GM19043 (cell line): ENCODE results near the gene OPN4.

Experiments
- ATAC-seq: cut with Tn5 transposase; IDR thresholded peaks from one replicate; pipeline ENCODE4 v1.9.1; 2021; ENCODE audit warnings: low read depth; ENCODE audit not compliant: unreplicated experiment

Gene OPN4

DNA sequence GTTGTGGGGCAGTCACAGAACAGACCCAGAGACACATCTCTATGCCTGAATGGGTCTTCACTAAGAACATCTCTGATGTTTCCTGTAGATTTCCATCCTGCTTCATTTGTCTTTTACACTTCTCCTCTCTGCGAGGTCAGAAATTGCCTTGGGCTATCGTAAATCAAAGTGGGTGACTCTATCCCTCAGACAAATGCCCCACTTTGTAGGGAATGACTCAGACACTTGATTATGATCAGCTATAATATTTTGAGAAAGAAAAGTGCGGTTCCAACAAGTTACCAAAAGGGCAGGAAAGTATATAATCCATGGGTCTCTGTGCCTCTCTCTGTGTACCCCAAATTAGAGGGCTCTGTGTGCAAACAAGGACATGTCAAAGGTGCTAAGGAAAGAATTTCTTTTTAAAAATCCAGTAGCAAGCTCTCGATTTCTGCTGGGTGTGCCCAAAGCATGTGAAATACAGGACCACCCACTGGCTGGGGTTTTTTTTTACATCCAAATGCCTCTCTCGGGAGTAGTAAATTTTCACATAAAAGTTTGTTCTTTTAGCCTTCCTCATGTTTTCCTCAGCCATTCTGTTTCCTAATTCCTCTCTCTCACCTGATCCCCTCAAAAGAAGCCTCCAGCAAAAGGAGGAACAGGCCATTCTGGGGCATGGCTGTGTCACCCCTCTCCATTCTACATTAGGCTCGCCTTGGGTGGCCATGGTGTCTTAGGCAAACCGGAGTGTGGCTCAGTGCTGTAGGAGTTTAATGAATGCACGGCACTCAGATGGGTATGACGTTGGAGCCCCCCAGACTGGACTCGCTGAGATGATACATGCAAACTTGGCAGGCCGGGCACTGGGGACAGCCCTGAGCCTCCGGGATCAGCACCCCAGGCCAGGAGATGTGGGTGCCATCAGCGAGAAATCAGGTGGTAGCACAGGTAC is 6.3 kb upstream of the OPN4 start:
- no peak for ATAC-seq

DNA sequence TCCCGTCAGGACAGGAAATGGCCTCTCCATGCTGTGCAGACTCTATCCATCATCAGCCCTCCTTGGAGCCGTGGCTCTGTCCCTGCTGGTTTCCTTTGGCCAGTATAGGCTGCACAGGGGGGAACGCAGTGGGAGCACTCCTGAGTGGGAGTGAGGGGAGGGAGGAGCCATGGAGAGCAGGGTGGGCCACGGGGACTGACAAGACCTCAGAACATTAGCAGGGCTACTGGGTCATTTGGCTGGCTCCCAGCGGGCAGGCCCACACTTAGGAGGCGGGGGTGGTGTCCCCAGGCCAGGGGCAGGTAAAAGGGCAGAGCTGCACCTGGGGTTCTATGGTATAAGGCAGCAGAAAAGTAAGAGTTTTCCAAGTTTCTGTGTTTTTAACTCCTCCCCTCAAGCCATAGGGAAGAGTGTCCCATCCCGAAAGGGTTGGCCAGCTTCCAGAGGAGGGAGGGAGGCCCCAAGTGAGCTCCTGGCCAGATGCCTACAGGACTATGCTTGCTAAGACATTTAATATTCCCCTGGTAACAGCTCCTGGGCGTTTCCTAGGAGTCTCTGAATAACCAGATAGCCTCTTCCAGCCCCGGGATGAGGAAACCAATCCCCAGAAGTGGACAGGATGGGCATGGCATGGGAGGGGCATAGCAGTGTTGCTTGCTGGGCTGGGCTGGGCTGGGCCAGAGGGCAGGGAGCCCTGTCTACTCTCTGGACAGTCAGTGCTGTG is 5.5 kb upstream of the OPN4 start:
- no peak for ATAC-seq

DNA sequence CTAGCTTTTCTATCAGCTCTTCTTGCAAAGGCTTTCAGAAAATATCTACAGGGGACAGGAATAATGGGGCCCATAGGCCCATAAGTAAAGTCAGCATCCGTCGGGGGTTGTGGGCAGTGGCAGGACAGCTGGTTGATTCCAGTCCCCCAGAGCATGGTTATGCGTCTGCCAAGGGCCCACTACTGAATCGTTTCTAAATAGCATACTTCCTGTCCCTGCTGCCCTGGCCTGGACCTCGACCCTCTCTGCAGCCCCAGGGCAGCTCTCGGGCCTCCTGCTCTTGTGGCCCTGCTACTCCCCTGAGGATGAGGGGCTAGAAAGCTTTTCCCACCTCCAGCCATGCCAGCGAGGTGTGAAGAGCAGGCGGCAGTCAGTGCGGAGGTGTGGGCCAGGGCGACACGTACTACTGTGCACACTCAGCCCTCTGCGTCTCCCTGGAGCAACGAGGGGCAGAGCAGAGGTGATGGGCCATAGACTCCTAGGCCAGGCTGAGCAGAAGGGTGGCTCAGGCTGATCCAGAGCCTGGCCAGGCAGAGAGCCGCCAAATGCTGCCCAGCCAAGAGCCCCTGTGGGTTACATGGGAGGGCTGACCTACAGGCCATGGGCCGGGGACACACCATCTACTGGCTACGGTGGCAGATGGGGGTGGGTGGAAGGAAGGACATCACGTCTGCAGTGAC is 4.7 kb upstream of the OPN4 start:
- ATAC-seq, result no peak

DNA sequence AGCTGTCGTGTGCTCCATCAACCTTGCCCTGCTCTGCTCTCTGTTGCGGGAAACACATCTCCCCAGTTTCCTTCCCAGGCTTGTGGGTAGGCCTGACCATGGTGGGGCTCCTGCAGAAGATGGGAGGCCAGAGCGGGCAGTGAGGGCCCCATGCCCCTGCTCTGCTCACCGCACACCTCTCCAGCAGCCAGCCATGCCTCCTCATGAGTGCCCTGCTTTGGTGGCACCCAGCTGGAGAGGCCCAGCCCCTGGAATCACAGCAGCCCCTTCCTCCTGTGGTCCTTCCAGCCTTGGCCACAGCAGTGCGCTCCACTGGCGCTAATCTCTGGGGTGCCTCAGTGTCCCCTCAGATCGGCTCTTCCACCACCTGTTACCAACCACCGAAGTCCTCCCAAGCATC is 4.2 kb upstream of the OPN4 start:
- ATAC-seq, result no peak

DNA sequence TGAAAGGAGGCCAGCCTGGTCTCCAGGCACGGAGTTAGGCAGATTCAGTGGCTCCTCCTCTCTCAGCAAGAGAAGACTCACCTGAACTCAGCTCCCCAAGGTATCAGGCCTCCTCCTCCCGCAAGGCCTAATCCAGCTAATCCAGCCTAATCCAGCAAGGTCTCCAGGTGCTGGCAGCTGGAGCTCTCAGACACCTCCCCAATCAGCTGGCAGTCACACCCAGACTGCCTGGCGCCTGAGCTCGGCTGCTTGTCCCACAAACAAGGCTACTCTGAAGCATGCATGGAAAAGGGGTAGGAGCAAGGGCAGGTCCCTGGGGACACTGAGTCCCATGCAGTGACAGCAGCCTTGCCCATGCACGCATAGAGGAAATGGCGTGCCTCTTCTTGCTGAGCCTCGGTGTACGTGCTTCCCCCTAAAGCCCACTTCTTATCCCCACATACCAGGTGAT is 3.3 kb upstream of the OPN4 start:
- ATAC-seq, result no peak

DNA sequence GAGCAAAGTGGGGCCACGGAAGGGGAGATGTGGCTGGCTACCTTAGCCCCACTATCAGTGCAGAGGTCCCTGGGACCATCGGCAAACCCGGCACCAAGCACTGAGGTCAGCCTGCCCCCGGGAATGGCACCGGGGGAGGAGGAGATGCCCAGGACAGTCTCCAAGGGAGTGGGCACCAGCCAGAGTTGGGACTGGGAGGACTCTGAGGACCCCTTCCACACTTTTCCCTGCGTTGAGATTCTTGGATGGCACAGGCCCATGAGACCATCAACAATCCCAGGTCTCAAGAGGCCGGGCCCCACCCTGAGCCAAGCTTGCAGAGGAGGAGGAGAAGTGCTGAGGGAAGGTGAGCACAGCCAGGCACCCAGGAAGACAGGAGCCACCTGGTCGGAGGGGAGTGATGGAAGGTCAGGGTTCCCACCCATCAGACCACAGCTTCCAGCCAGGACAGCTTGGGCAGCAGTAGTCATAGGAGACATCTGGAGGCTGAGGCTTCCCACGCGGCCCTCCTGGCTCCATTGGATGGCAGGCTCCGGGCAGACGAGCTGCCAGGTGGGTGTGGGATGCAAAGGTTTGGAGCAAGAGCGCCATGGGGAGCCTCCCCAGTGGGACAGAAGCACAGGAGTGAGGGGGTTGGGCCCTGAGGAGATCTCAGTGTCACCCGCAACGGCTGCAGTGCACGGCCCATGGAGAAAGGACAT is 2.6 kb upstream of the OPN4 start:
- no peak for ATAC-seq

DNA sequence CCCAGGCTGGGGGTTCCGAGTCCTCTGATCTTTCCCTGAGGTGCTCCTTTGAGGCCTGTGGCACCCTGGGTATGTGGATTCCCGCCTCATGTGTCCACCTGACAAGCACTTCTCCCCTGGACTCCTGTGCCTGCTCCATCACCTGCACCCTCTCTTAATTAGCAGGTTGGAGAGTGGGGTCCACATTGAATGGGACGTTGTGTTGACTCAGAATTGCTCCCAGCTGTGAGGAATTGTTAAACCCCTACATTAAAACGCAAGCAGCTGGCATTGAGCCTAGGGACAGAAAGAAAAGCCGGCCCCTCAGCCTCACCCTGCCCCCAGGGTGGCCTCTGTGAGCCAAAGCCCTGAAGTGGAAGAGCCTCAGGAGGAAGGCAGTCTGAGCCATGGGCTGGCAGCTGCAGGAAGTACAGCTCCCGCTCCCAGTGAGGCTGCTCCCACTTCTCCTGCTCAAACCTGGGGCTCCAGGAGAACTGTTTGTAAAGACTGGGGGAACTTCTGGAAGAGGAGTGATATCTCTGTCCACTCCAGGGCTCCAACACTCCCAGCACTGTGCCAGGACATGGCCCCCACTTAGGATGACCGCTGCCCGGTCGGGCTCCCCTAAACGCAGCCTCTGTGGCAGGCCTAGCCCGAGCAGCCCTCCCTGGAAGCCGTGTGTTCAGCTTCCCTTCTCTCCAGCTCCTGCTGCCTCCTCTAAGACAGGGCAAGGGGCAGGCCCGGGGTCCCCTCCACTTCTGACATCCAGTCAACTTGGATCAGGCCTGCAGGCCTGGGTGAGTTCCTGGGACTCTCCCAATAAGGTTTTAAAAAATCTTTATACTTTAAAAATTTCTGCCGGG is 1.8 kb upstream of the OPN4 start:
- ATAC-seq, result no peak

DNA sequence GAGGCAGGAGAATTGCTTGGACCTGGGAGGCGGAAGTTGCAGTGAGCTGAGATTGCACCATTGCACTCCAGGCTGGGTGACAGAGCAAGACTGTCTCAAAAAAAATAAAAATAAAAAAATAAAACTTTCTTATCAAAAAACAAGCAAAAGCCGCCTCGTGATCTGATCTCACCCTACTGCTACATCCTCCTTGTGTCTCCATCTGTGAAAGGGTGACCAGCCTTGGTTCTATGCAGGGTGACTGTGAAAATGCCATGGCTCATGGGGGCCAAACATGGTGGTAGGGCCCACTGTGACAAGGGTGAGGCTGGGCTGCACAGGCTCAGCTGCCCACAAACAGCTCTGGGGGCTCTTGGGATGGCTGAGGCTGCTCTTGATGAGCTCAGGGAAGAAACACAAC is 968 bp upstream of the OPN4 start:
- no peak for ATAC-seq

DNA sequence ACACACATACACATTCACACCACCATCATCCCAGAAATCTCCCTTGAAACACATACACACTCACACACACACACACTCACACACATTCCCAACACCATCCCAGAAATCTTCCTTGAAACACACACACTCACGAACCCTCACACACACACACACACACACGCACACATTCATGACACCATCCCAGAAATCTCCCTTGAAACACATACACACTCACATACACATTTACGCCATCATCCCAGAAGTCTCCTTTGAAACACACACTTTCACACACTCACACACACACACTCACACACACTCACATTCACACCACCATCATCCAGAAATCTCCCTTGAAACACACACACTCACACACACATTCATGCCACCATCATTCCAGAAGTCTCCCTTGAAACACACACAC is 360 bp upstream of the OPN4 start:
- no peak for ATAC-seq

DNA sequence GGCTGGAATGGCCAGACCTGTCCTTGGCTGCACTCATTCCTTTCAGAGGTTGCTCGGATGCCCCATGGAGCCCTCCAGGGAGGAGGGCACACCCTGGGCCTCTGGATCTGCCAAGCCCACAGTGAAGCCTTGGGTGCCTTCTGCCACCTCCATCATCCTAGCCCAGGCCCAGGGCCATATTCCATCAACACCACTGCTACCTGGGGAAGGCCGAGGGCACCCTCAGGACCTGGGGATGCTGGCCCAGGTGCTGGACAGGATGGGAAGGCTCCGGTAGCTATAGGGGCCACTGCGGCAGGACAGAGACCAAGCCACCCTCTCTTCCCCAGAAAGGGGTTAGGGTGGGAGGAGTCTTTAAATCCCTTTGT is 810 bp downstream of the OPN4 start:
- no peak for ATAC-seq

DNA sequence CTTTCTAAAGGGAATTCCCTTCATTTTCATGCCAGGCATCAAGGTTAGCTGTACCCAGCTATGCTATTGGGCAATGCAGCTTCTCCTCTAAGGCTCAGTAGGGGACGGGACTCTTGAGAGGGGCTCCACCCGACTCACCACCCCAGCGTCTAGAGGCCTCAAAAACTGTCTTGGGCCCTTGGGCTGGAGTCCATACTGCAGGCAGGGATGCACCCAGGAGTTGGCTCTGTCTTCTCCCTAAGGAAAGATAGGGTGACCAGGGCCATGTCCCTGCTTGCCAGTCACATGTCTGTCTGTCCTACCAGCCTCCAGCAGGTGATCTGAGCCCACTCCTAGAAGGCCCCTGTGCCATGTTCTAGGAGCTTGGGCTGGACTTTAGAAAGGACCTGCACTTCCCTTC is 1.2 kb downstream of the OPN4 start:
- ATAC-seq, result no peak

DNA sequence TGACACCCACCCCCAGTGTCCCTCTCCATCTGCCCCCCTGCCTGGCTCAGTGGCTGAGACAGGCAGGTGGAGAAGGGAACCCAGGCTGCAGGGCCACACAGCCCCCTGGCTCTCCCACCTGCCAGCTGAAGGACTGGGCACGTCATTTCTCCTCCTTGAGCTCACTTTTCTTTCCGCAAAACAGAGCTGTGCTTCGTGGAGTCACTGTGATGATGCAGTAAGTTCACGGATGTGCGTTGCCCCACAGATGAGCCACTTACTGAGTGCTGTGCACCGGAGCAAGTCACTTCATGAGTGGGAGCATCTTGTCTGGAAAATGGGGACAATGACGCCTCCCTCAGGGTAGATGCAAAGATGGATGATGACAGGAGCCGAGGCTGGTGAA is 2.7 kb downstream of the OPN4 start:
- no peak for ATAC-seq

DNA sequence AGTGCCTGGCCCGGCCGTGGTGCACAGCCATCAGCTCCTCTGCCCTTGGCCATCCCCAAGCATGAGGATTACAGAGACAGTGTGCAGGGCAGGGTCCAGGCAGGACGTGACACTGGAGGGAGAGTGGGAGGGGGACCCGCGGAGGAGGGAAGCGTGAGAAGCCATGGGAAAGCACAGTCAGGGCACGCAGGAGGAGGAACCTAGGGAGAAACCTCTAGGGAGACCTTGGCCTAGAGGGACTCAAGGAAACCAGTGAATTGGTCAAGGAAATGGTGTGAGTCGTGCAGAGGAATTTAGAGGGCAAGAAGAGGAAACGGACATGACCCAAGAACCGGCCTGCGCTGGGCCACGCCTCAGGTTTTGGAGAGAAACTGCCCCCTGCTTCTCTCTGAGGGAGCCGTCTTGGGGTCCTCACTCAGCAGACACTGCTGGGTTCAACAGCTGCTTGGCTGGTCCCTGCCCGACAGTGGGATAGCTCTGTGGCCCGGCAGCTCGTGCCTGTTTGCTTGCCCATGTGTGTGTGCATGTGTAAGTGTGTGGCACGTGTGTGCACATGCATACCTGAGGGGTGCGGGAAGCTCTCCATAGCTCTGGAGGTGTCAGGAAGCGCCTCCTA is 3.2 kb downstream of the OPN4 start:
- ATAC-seq, result no peak

DNA sequence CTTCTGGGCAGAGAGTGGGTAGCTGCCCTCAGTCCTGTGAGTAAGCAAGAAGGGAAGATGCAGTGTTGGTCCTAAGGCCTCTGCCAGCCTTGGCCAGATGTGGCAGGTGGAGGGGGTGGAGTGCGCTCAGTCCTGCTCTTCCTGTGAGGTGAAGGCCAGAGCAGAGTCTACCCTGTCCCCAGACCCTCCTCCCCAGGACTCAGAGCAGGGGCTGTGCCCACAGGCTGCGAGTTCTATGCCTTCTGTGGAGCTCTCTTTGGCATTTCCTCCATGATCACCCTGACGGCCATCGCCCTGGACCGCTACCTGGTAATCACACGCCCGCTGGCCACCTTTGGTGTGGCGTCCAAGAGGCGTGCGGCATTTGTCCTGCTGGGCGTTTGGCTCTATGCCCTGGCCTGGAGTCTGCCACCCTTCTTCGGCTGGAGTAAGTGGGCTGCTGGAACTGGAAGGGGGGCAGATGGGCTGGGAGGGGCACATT is 4.0 kb downstream of the OPN4 start:
- ATAC-seq, result no peak

DNA sequence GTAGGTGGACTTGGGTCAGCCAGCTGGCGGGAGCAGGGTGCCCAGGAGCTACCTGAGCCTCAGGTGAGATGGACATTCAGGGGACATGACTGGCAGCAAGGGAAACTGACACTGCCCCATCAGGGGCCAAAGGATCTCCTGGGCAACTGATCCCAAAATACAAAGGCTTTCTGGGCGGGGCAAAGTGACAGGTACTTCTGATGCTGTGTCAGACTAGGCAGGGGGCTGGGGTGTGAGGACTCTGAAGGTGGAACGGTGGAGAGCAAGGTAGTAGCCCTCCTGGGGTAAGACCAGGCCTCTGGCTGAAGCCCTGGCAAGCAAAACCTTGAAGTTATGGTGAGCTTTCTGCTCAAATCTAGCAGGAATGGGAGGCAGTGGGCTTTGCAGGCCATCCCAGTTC is 4.4 kb downstream of the OPN4 start:
- no peak for ATAC-seq

DNA sequence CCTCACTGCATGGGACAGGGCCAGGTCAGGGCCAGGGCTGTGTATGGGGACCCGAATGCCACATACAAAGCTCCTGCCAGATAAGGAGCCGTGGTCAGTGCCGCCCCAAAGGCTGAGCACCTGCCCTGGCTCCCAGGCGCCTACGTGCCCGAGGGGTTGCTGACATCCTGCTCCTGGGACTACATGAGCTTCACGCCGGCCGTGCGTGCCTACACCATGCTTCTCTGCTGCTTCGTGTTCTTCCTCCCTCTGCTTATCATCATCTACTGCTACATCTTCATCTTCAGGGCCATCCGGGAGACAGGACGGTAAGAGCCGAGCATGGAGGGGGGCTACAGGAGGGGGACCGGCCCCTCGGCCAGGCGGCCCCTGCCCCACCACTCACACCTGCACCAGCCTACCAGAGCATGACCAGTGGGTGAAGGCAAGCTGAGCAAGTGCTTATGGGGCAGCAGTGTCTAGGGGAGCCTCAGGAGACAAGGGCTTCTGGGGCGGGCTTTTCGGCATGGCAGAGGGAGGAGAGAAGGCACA is 4.9 kb downstream of the OPN4 start:
- no peak for ATAC-seq

DNA sequence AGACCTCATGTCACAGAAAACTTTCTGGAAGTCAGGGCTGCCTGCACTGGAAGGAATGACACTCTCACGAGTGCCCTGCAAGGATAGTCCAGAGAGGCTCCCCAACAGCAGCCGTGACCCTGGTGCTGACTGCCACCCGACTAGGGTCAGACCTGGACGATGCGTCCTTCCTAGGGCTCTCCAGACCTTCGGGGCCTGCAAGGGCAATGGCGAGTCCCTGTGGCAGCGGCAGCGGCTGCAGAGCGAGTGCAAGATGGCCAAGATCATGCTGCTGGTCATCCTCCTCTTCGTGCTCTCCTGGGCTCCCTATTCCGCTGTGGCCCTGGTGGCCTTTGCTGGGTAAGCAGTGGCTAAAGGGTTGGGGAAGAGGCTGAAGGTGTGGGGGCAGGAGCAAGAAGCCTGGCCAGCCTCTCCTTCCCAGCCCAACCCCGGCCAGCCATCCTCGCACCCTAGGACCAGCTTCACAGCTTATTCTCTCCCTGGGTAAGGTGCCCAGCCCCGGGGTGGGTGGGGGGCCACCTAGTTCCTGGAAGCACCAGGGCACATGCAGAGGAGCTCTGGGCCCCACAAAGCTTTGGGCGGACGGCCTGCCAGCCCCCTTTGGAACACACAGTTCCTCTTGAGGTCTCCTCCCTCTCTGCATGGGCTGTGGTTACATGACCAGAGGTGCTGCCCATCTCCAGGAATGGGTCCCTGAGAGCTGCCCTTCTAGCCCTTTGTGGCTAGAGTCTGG is 5.5 kb downstream of the OPN4 start:
- ATAC-seq, result no peak
